RCC 7860 (cell line): ENCODE results near the gene RHOT1.
"Not testable (repeated sequence)": the region's sequence is repeated elsewhere in the genome, so short reads cannot be mapped to it uniquely, and the experiment has no call there.

Source experiments
- DNase-seq: peaks from one replicate; pipeline ENCODE4 v3.0.0-alpha.2; 2015; ENCODE audit warnings: low spot score
- FAIRE-seq: peaks from 2 replicates; lab custom pipeline; 2012; peaks lifted over from hg19 to GRCh38; lab: Jason Lieb, UNC

Gene RHOT1

GRCh38 chr17:32142038-32142856 is at the start of gene RHOT1:
Gene RHOT1 (plus strand): TSS chr17:32142502. CDS start chr17:32142693, 191 bp downstream.
- FAIRE-seq (peak; percentile 54), DNase-seq (peak; percentile 84)

DNA sequence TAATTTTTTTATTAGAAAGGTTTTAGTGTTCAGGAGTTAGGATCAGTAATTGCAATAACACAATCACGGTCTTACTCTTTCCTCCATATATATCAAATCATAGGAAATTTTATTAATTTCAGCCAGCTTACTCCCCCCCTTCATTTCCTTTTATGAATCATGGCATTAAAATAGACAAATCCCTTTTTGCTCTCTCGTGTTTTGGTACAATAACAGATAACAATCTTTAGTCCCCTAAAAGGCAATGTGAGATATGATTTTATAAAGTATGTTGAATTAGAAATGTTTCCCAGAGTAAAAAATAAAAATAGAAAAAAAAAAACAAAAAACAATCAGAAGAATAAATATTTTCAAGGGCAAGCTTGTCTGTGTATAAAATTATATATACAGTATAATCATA is 42.6 kb upstream of the RHOT1 start:
- FAIRE-seq (no peak), DNase-seq (no peak)

GRCh38 chr17:32100323-32100722 is 42.0 kb upstream of the RHOT1 start:
- not testable (repeated sequence) for FAIRE-seq, DNase-seq

DNA sequence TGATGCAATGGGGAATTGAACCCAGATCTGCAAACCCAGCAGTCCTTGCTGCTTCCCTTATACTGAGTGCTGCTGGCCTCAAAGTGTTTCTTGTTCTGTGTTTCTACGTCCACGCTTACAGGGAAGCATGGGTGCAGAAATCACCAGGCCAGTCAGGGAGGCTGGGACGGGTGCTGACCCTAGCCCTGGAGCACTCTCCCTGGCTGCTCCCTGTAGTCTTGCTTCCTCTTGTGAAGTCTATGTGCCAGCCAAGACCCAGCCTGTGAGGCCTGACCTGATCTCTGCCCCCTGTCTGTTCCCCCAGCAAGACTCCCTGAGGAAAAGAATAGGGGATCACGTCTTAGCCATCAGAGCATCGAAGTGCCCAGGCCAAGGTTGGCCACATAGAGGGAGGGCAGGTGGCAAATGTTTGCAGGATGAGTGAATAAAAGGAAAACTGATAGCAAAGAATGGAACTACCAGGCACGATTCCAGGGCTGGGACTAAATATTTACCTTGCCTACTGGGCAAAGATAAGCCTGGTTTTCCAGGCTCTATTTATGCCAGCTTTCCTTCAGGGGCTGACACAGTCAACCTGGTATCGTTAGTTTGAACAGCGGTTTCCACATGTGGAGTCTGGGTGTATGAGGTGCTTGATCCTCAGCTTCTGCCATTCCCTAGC is 41.2 kb upstream of the RHOT1 start:
- no peak for DNase-seq
- FAIRE-seq: no peak

DNA sequence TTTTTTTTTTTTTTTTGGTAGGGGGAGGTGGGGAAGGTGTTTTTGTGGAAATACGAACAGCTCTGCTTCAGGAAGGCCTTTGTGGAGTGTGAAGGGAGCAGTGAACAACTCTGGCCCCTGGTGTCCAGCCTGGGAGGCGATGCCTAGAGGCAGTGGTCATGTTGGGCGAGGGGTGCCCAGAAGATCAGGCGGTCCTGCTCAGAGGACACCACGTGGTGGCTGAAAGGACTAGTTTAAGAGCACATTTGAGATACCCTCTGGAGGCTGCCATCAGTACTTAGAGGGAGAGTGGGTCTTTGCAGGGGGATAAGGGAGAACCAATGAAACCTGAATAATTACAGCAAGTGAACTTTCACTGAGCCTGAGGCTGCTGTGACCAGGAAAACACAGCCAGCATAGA is 40.1 kb upstream of the RHOT1 start:
- no peak for DNase-seq

DNA sequence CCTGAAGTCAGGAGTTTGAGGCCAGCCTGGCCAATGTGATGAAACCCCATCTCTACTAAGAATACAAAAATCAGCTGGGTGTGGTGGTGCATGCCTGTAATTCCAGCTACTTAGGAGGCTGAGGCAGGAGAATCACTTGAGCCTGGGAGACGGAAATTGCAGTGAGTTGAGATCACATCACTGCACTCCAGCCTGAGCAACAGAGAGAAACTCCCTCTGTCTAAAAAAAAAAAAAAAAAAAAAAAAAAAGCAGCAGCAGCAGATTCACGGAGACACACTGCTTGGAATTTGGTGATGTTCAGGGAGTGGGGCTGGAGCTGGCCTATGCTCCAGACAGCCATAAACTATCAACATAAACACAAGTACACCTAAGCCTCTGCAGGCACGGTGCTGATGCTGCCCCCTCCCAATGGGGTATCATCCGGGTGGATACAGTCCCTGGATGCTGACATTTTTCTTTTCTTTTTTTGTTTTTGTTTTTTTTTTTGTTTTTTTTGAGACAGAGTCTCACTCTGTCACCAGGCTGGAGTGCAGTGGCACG is 39.6 kb upstream of the RHOT1 start:
- FAIRE-seq (no peak), DNase-seq (no peak)

More for the DNA sequence above, 40.1 kb upstream of the RHOT1 start:
- no peak for FAIRE-seq

DNA sequence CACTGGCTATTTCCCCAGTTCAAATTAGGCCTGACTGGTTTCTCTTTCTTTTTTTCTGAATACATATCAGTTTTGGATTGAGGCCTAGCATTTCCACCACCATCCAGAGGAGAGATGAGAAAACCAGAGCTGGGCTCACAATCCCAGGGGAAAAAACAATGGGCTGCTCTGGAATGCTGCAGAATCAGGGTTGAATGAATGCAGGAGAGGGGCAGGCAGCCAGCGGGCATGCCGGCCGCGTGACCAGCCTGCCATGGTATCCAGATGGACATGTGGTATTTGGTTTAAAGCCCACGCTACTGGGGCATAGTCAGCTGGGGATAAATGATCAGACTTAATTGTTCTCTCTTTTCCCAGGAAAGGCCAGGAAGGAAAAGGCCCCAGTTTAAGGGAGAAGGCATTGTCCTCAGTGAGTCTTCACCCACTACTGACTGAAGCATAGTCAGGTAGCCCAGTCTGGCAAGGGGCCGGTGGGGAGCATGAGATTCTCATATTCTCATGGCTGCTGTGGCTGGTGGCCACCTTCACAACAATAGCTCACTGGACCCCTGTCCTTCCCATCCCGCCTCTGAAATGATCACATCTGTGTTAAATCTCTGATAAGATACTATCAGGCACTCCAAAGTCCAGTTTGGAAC is 38.7 kb upstream of the RHOT1 start:
- DNase-seq (no peak), FAIRE-seq (no peak)

GRCh38 chr17:32104158-32104557 is 38.1 kb upstream of the RHOT1 start:
- FAIRE-seq: no peak
- no peak for DNase-seq

- not testable (repeated sequence) for FAIRE-seq, DNase-seq
Observed at GRCh38 chr17:32106471-32106981, 35.8 kb upstream of the RHOT1 start.

- DNase-seq: not testable (repeated sequence)
Observed at GRCh38 chr17:32107194-32107593, 35.1 kb upstream of the RHOT1 start.

GRCh38 chr17:32110596-32110995 is 31.7 kb upstream of the RHOT1 start:
- FAIRE-seq: no peak
- no peak for DNase-seq

More at GRCh38 chr17:32107194-32107593, 35.1 kb upstream of the RHOT1 start:
- FAIRE-seq: not testable (repeated sequence)

GRCh38 chr17:32111141-32111771 is 31.0 kb upstream of the RHOT1 start:
- no peak for DNase-seq
- no peak for FAIRE-seq

DNA sequence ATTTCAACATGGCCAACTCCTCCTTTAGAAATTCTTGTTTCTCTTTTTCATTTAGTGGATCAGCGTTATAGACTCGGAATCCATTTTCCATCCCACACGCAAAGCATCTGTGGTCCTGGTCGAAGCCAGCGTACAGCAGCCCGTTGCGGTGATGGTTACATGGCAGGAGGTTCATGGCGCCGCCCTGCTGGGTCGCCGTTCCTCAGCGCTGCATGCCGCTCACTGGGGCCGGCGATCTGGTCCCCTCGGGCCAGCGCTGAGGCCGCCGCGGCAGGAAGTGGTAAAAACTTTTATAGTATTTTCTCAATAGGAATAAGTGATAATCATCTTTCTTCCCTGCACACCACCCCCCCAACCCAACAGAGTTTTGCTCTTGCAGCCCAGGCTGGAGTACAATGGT is 29.9 kb upstream of the RHOT1 start:
- no peak for DNase-seq
- FAIRE-seq: no peak

DNA sequence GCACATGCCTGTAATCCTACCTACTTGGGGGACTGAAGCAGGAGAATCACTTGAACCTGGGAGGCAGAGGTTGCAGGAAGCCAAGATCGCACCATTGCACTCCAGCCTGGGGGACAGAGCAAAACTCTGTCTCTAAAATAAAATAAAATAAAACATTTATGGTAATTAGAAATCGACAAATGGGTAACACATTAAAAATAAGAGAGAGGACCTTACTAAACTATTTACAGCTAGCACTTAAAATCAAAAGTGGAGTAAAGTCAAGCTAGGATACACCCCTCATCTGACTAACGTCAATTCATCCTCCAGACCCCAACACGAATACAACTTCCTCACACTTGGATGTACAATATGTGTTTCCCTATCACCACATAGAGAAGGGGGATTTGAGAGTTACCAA is 27.8 kb upstream of the RHOT1 start:
- DNase-seq (no peak), FAIRE-seq (no peak)

- FAIRE-seq, DNase-seq: not testable (repeated sequence)
Observed at GRCh38 chr17:32115546-32115945, 26.8 kb upstream of the RHOT1 start.

- DNase-seq (no peak), FAIRE-seq (no peak)
Observed at GRCh38 chr17:32116937-32117336, 25.4 kb upstream of the RHOT1 start.

DNA sequence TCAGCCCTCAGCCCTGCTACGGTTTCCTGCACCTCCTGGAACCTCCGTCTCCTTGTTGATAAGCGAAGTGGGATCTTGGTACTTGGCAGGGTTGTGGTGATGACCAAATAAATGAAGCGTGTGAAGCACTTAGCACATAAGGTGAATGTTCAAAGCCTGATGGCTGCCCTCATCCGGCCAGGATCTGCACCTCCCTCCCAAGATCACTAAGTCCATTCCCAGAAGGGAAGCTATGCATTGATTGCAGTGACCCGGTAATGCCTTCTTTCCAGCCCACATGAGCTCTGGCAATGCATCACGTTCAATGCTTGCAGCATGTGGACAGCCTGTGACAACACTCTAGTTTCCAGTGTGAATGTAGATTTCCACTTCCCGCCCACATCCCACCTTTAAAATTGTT is 24.9 kb upstream of the RHOT1 start:
- FAIRE-seq (no peak), DNase-seq (no peak)

DNA sequence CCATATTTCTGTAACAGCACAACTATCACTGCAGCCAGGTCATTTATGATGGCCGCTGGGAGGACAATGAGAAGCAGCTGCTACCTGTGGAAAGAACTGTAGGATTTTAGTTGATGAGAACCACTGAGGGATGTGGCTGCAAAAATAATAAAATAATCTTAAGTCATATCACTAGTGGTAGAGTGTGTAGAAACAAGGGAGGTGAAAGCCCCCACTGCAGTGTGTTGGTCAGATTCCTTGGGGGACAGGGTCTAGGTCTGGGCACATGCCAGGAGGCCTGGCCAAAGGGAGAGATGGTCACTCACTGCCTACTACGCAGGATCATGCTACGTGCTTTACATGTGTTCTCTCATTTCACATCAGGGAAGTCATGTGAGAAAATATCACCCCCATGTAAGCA is 24.2 kb upstream of the RHOT1 start:
- not testable (repeated sequence) for FAIRE-seq, DNase-seq

DNA sequence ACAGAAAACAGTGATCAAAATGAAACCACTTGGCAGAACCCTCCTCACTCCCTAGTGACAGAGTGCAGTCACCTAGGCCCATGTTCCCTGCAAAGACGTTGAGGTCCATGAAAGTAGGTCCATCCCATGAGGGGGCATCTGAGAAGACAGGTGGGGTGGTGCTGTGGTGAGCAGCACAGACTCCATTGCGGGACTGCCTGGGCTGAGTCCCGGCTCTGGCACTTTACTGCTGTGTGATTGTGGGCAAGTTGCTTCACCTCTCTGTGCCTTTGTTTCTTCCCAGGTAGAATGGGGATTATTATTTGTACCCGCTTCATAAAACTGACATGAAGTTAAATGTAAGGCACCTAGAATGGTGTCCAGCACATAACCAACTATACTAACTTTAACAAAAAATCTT is 23.5 kb upstream of the RHOT1 start:
- DNase-seq: no peak
- no peak for FAIRE-seq

GRCh38 chr17:32120141-32120540 is 22.2 kb upstream of the RHOT1 start:
- FAIRE-seq (no peak), DNase-seq (no peak)

DNA sequence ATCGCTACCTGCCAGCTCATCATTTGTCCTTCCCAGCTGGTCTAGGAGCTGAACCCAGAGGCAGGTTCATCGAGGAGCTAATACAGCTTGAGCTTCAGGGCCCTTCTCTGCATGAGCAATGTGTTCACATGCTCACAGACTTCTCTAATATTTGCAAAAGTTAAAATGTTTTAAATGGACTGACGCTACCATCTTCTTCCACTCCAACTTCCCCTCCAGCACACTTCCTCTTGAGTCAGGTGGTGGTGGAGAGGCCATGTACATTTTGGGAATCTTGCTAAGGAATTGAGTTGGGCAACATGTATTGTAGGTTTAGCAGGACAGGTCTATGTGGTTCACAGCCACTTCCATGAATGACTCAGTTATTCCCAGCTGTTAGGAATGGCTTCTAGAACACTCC is 21.6 kb upstream of the RHOT1 start:
- no peak for FAIRE-seq

More for the DNA sequence above, 21.6 kb upstream of the RHOT1 start:
- no peak for DNase-seq
